ENCODE results near the gene SDK1. TPM values are rescaled to one million over a fixed set of nuclear protein-coding genes. Genes with fewer than 3 reads are reported as not detected.

SDK1 gene
- total RNA-seq, 1 donor from 2014 or later = 10.4 TPM

GRCh38 chr7:4184653-4185052 is 883.6 kb downstream of the SDK1 start:
- intact Hi-C loops (cut with DNase I) = no loop called here
- H3K4me3 ChIP-seq = no peak overlapping the region
- no peak for TF ChIP-seq CTCF (IDR thresholded peaks at IDR 0.05)
- H3K9me3 ChIP-seq = no peaks in the 10 kb centered on the region
- H3K27me3 ChIP-seq = no peaks in the 10 kb centered on the region
- H3K27ac ChIP-seq = no peak overlapping the region
- DNase-seq (no peak), ATAC-seq (no peak)
- no peaks in the 10 kb centered on the region for H3K36me3 ChIP-seq
- H3K4me1 ChIP-seq = peaks cover 5% of the 10 kb centered on the region

GRCh38 chr7:4185136-4185535 is 884.1 kb downstream of the SDK1 start:
- intact Hi-C loops (cut with DNase I) = no loop called here
- Histone ChIP-seq H3K27ac (no peak overlapping the region), H3K4me1 (peaks cover 5% of the 10 kb centered on the region), H3K9me3 (no peaks in the 10 kb centered on the region), H3K27me3 (no peaks in the 10 kb centered on the region), H3K36me3 (no peaks in the 10 kb centered on the region), H3K4me3 (no peak overlapping the region)
- ATAC-seq (no peak), DNase-seq (no peak)
- no peak for TF ChIP-seq CTCF (IDR thresholded peaks at IDR 0.05)

GRCh38 chr7:4185721-4186512 is 884.9 kb downstream of the SDK1 start:
- DNase-seq = no peak
- Histone ChIP-seq H3K27ac (no peak overlapping the region), H3K27me3 (no peaks in the 10 kb centered on the region), H3K36me3 (no peaks in the 10 kb centered on the region), H3K9me3 (no peaks in the 10 kb centered on the region), H3K4me1 (peaks cover 5% of the 10 kb centered on the region), H3K4me3 (no peak overlapping the region)
- TF ChIP-seq CTCF (IDR thresholded peaks at IDR 0.05) = no peak
- intact Hi-C loops (cut with DNase I) = no loop called here
- no peak for ATAC-seq

GRCh38 chr7:4186513-4186780 is 885.4 kb downstream of the SDK1 start:
- Histone ChIP-seq H3K4me3 (no peak overlapping the region), H3K27me3 (no peaks in the 10 kb centered on the region), H3K4me1 (peaks cover 5% of the 10 kb centered on the region), H3K9me3 (no peaks in the 10 kb centered on the region), H3K36me3 (no peaks in the 10 kb centered on the region), H3K27ac (no peak overlapping the region)
- ATAC-seq (no peak), DNase-seq (no peak)
- no peak for TF ChIP-seq CTCF (IDR thresholded peaks at IDR 0.05)
- intact Hi-C loops (cut with DNase I) = no loop called here

GRCh38 chr7:4188651-4189050 is 887.6 kb downstream of the SDK1 start:
- Histone ChIP-seq H3K27me3 (no peaks in the 10 kb centered on the region), H3K9me3 (no peaks in the 10 kb centered on the region), H3K4me3 (no peak overlapping the region), H3K4me1 (peaks cover 5% of the 10 kb centered on the region), H3K36me3 (no peaks in the 10 kb centered on the region), H3K27ac (no peak overlapping the region)
- ATAC-seq (no peak), DNase-seq (no peak)
- TF ChIP-seq CTCF (IDR thresholded peaks at IDR 0.05) = no peak
- intact Hi-C loops (cut with DNase I) = no loop called here

GRCh38 chr7:4189131-4189570 is 888.1 kb downstream of the SDK1 start:
- H3K36me3 ChIP-seq = no peaks in the 10 kb centered on the region
- no peaks in the 10 kb centered on the region for H3K9me3 ChIP-seq
- H3K27me3 ChIP-seq = no peaks in the 10 kb centered on the region
- intact Hi-C loops (cut with DNase I) = no loop called here
- peak; percentile 60 for ATAC-seq
- TF ChIP-seq CTCF (IDR thresholded peaks at IDR 0.05) = no peak
- DNase-seq = no peak
- H3K27ac ChIP-seq = no peak overlapping the region
- peaks cover 5% of the 10 kb centered on the region for H3K4me1 ChIP-seq
- H3K4me3 ChIP-seq = no peak overlapping the region

All from upper lobe of right lung (tissue), 1 donor.